ENCODE data around the gene CCT3. TPM values are rescaled to one million over a fixed set of nuclear protein-coding genes. Genes with fewer than 3 reads are reported as not detected.
A peak's percentile ranks its signal among the peaks of the same experiment; 100 is the strongest.

CCT3 gene
- total RNA-seq, 1 experiment from 2014 or later, result 619 TPM

DNA sequence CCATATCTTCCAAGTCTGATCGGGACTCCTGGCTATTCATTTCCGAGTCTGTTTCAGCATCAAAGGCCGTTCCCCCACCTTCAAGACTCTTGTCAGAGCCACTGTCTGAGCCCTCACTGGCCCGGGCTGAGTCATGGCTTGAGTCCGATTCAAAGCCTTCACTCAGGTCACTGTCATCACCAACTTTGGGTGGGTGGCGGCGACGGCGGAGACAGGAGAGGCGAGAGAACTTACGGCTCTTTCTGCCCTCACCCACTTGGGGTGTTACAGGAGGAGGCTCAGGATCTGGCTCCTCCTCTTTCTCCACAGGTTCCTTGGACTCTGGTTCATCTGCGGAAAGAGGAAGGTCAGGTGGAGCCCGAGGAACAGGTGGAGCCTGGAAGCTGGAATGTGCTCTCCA, 72.0 kb downstream of the CCT3 start:
- RAD21 ChIA-PET (ENCODE audit: low non-redundant PET in 1 of 2, low total read pairs in 2 of 2, uncharacterized antibody in 2 of 2, unreplicated experiment in 2 of 2), result no interaction called here
- H3K9me3 ChIP-seq (ENCODE audit: control insufficient read depth in 1 of 2, insufficient read depth in 1 of 2, low read depth in 1 of 2, low read length in 2 of 2), result no peaks in the 10 kb centered on the region
- POLR2A ChIA-PET, result no interaction called here
- no peak overlapping the region for H3K9ac ChIP-seq (ENCODE audit: low read length)
- H3K27me3 ChIP-seq (ENCODE audit: insufficient read depth, low read length), result no peaks in the 10 kb centered on the region
- H3K36me3 ChIP-seq (ENCODE audit: control insufficient read depth in 1 of 2, insufficient read depth in 2 of 2, low read length in 2 of 2), result peaks cover 56 to 70% of the 10 kb centered on the region in 2 experiments
- H3K4me2 ChIP-seq (ENCODE audit: low read length), result no peak overlapping the region
- H3K27ac ChIP-seq (ENCODE audit: low read depth, low read length), result no peak overlapping the region
- H4K20me1 ChIP-seq (ENCODE audit: insufficient read depth), result no peaks in the 10 kb centered on the region; the same call in 1 of the 2 replicates
- H3K9me2 ChIP-seq (ENCODE audit: insufficient read depth), result no peaks in the 10 kb centered on the region
- CTCF ChIA-PET, result interaction anchor here (0.7 kb wide), 1 partner anchor 13 kb away, joined by 3 read pairs; no protein-coding TSS in a partner anchor
- peaks cover 0 to 16% of the 10 kb centered on the region in 2 experiments; a peak in 2 of 4 replicates for H3K4me1 ChIP-seq (ENCODE audit: control insufficient read depth in 1 of 2, insufficient read depth in 2 of 2, low read length in 2 of 2)
- ATAC-seq, result no peak
- H2AFZ ChIP-seq (ENCODE audit: low read depth, low read length, poor library complexity, severe bottlenecking), result no peak overlapping the region
- H3K4me3 ChIP-seq (replicated peaks in 1 of 2; ENCODE audit: low read depth in 1 of 2, low read length in 2 of 2), result no peak overlapping the region
- intact Hi-C loops (cut with micrococcal nuclease), result no loop called here
- BruUV-seq (replicated peaks), result TSS peak; percentile 47
- no peak for DNase-seq (ENCODE audit: low read depth, low spot score)
- TF ChIP-seq, protein P1, sequence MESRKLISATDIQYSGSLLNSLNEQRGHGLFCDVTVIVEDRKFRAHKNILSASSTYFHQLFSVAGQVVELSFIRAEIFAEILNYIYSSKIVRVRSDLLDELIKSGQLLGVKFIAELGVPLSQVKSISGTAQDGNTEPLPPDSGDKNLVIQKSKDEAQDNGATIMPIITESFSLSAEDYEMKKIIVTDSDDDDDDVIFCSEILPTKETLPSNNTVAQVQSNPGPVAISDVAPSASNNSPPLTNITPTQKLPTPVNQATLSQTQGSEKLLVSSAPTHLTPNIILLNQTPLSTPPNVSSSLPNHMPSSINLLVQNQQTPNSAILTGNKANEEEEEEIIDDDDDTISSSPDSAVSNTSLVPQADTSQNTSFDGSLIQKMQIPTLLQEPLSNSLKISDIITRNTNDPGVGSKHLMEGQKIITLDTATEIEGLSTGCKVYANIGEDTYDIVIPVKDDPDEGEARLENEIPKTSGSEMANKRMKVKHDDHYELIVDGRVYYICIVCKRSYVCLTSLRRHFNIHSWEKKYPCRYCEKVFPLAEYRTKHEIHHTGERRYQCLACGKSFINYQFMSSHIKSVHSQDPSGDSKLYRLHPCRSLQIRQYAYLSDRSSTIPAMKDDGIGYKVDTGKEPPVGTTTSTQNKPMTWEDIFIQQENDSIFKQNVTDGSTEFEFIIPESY (IDR thresholded peaks at IDR 0.05; ENCODE audit: extremely low read depth, insufficient replicate concordance, low read length), result no peak
- TF ChIP-seq ELF1 (IDR thresholded peaks at IDR 0.05; ENCODE audit: borderline replicate concordance, low read depth), result no peak
- no peak for TF ChIP-seq TCF7L2 (IDR thresholded peaks at IDR 0.05; ENCODE audit: borderline replicate concordance, extremely low read depth, insufficient read depth, insufficient read length)
- TF ChIP-seq CEBPB (IDR thresholded peaks at IDR 0.05; ENCODE audit: low read depth), result no peak
- no peak for TF ChIP-seq ZNF274 (IDR thresholded peaks at IDR 0.05; ENCODE audit: low read depth, low read length)
- TF ChIP-seq, protein P2, sequence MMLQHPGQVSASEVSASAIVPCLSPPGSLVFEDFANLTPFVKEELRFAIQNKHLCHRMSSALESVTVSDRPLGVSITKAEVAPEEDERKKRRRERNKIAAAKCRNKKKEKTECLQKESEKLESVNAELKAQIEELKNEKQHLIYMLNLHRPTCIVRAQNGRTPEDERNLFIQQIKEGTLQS (IDR thresholded peaks at IDR 0.05), result no peak
- no peak for TF ChIP-seq SRF (IDR thresholded peaks at IDR 0.05; ENCODE audit: low read depth)
- TF ChIP-seq SP1 (IDR thresholded peaks at IDR 0.05; ENCODE audit: low read depth), result no peak
- no peak for TF ChIP-seq CBX3 (IDR thresholded peaks at IDR 0.05; ENCODE audit: low read depth)
- no peak for TF ChIP-seq YY1 (IDR thresholded peaks at IDR 0.05; ENCODE audit: extremely low read depth, insufficient replicate concordance, low read depth, low read length)
- TF ChIP-seq POLR2AphosphoS5 (IDR thresholded peaks at IDR 0.05; ENCODE audit: low read depth, low read length), result no peak
- TF ChIP-seq RAD21 (IDR thresholded peaks at IDR 0.05; ENCODE audit: low read depth), result no peak
- TF ChIP-seq, protein P3, sequence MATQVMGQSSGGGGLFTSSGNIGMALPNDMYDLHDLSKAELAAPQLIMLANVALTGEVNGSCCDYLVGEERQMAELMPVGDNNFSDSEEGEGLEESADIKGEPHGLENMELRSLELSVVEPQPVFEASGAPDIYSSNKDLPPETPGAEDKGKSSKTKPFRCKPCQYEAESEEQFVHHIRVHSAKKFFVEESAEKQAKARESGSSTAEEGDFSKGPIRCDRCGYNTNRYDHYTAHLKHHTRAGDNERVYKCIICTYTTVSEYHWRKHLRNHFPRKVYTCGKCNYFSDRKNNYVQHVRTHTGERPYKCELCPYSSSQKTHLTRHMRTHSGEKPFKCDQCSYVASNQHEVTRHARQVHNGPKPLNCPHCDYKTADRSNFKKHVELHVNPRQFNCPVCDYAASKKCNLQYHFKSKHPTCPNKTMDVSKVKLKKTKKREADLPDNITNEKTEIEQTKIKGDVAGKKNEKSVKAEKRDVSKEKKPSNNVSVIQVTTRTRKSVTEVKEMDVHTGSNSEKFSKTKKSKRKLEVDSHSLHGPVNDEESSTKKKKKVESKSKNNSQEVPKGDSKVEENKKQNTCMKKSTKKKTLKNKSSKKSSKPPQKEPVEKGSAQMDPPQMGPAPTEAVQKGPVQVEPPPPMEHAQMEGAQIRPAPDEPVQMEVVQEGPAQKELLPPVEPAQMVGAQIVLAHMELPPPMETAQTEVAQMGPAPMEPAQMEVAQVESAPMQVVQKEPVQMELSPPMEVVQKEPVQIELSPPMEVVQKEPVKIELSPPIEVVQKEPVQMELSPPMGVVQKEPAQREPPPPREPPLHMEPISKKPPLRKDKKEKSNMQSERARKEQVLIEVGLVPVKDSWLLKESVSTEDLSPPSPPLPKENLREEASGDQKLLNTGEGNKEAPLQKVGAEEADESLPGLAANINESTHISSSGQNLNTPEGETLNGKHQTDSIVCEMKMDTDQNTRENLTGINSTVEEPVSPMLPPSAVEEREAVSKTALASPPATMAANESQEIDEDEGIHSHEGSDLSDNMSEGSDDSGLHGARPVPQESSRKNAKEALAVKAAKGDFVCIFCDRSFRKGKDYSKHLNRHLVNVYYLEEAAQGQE (IDR thresholded peaks at IDR 0.05; ENCODE audit: low read depth), result no peak
- TF ChIP-seq EZH2 (IDR thresholded peaks at IDR 0.05), result no peak
- TF ChIP-seq EGR1 (IDR thresholded peaks at IDR 0.05; ENCODE audit: low read depth), result no peak
- TF ChIP-seq, protein P4, sequence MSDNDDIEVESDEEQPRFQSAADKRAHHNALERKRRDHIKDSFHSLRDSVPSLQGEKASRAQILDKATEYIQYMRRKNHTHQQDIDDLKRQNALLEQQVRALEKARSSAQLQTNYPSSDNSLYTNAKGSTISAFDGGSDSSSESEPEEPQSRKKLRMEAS (IDR thresholded peaks at IDR 0.05), result no peak
- H3K79me2 ChIP-seq (ENCODE audit: insufficient read depth, low read length), result peaks cover 23% of the 10 kb centered on the region; the same call in 1 of the 2 replicates

Data from HCT116 (cell line).